Keratinocyte (primary cell): ENCODE measurements around the gene MINK1. TPM values are rescaled to one million over a fixed set of nuclear protein-coding genes. Genes with fewer than 3 reads are reported as not detected.

Source experiments
- DNase-seq: peaks from one replicate; pipeline ENCODE4 v3.0.0-alpha.2; 2011; ENCODE audit warnings: low read depth, missing footprints, low spot score
- FAIRE-seq: peaks from 2 replicates; lab custom pipeline; 2011; peaks lifted over from hg19 to GRCh38; lab: Jason Lieb, UNC
- H2AFZ ChIP-seq: 2 replicates; pipeline ENCODE4 v1.6.0; 2012; ENCODE audit warnings: low read length, control low read depth, inconsistent platforms; ENCODE audit not compliant: control insufficient read depth
- H3K27ac ChIP-seq: 2 replicates; pipeline ENCODE4 v1.5.1; 2011; ENCODE audit warnings: low read length; ENCODE audit not compliant: control insufficient read depth, insufficient read depth
- H3K27me3 ChIP-seq: 3 replicates; pipeline ENCODE4 v1.6.0; 2011; ENCODE audit warnings: low read length; ENCODE audit not compliant: control insufficient read depth, insufficient read depth; ENCODE audit errors: extremely low read depth
- H3K36me3 ChIP-seq, 2 experiments: 2 replicates in 1 of 2; 3 replicates in 1 of 2; pipeline ENCODE4 v1.5.1; 2011; ENCODE audit warnings: low read length in 2 of 2, mild to moderate bottlenecking in 1 of 2; ENCODE audit not compliant: control insufficient read depth in 2 of 2, insufficient read depth in 2 of 2; ENCODE audit errors: extremely low read depth in 1 of 2
- H3K4me1 ChIP-seq: 3 replicates; pipeline ENCODE4 v1.5.1; 2011; ENCODE audit warnings: low read length; ENCODE audit not compliant: control insufficient read depth, insufficient read depth; ENCODE audit errors: extremely low read depth
- H3K4me2 ChIP-seq: 3 replicates; pipeline ENCODE4 v1.6.0; 2011; ENCODE audit warnings: low read depth, low read length; ENCODE audit not compliant: control insufficient read depth, insufficient read depth; ENCODE audit errors: extremely low read depth
- H3K4me3 ChIP-seq, 3 experiments: fragments of 200-600 bp in 1 of 3; sonication (generic) in 1 of 3; 2 replicates in 2 of 3; 3 replicates in 1 of 3; pipeline ENCODE4 v1.5.1; 2011 to 2016; ENCODE audit warnings: low read length in 3 of 3, mild to moderate bottlenecking in 3 of 3, control low read depth in 2 of 3, inconsistent platforms in 1 of 3, low read depth in 1 of 3, mixed read lengths in 1 of 3, mixed run types in 1 of 3, moderate library complexity in 1 of 3; ENCODE audit not compliant: control insufficient read depth in 2 of 3, insufficient read depth in 2 of 3; ENCODE audit errors: extremely low read depth in 1 of 3
- H3K79me2 ChIP-seq: 2 replicates; pipeline ENCODE4 v1.6.0; 2012; ENCODE audit warnings: low read length; ENCODE audit not compliant: control insufficient read depth, insufficient read depth
- H3K9ac ChIP-seq: 3 replicates; pipeline ENCODE4 v1.6.0; 2011; ENCODE audit warnings: low read length; ENCODE audit not compliant: control insufficient read depth, insufficient read depth; ENCODE audit errors: extremely low read depth
- H3K9me1 ChIP-seq: 3 replicates; pipeline ENCODE4 v1.6.0; 2011; ENCODE audit warnings: low read length; ENCODE audit not compliant: control insufficient read depth, insufficient read depth; ENCODE audit errors: extremely low read depth
- H3K9me3 ChIP-seq: 2 replicates; pipeline ENCODE4 v1.5.1; 2012; ENCODE audit warnings: low read depth, low read length; ENCODE audit not compliant: control insufficient read depth
- H4K20me1 ChIP-seq: 3 replicates; pipeline ENCODE4 v1.6.0; 2011; ENCODE audit warnings: low read length; ENCODE audit not compliant: control insufficient read depth, insufficient read depth; ENCODE audit errors: extremely low read depth
- CTCF ChIP-seq, 3 experiments: IDR thresholded peaks in 1 of 3; conservative IDR thresholded peaks in 1 of 3; optimal IDR thresholded peaks in 1 of 3; 2 replicates in 2 of 3; 3 replicates in 1 of 3; pipeline versions ENCODE3 to v1.5.1; 2011; ENCODE audit warnings: low read length in 3 of 3, mild to moderate bottlenecking in 3 of 3, moderate library complexity in 2 of 3, control low read depth in 1 of 3, inconsistent platforms in 1 of 3; ENCODE audit not compliant: insufficient read depth in 2 of 3; ENCODE audit errors: extremely low read depth in 1 of 3
- EZH2 ChIP-seq: IDR thresholded peaks from one replicate; pipeline ENCODE4 v1.6.1; 2012; ENCODE audit warnings: inconsistent platforms, mild to moderate bottlenecking, low read length, moderate library complexity
- dilution Hi-C: fragments of 300-500 bp; cut with MboI; formaldehyde crosslinking; loops from one replicate; pipeline ENCODE4 v1.7.0; 2020; ENCODE audit warnings: low sequenced_read_pairs; ENCODE audit not compliant: extremely low pct_ligation_motif_present
- polyA plus RNA-seq, 5 experiments: library from polyadenylated mRNA; depleted of rRNA in 3 of 5; stranded (reverse) in 3 of 5; stranded (forward) in 1 of 5; unstranded in 1 of 5; fragments of >200 nt; gene quantifications; 1 replicate in 1 of 5; 2 replicates in 3 of 5; 3 replicates in 1 of 5; pipeline versions ENCODE4 v1.2.1 to v1.2.3, GENCODE V29; 2011 to 2012; ENCODE audit warnings: missing spikeins in 2 of 5, low read depth in 1 of 5, low replicate concordance in 1 of 5

Gene MINK1
- polyA plus RNA-seq, 1 donor (not counting 4 experiments of a cell fraction or from before 2014, with no cell fraction given): 82.8 TPM

- peaks cover 25% of the 10 kb centered on the region for H3K4me1 ChIP-seq
- peak overlapping the region; percentile 90 for H3K4me2 ChIP-seq
- dilution Hi-C loops: no loop called here
- no peaks in the 10 kb centered on the region for H3K36me3 ChIP-seq
- peaks cover 11% of the 10 kb centered on the region for H3K27me3 ChIP-seq
- no peaks in the 10 kb centered on the region for H4K20me1 ChIP-seq
- FAIRE-seq (no peak), DNase-seq (no peak)
- peak overlapping the region; percentile 74 for H2AFZ ChIP-seq
- H3K79me2 ChIP-seq: peaks cover 6% of the 10 kb centered on the region
- TF ChIP-seq CTCF (optimal IDR thresholded peaks at IDR 0.05 in 1 of 3, IDR thresholded peaks at IDR 0.05 in 1 of 3, conservative IDR thresholded peaks at IDR 0.05 in 1 of 3; ENCODE audit: extremely low read depth in 1 of 3, insufficient read depth in 2 of 3, low read length in 3 of 3) (no peak), EZH2 (no peak)
- H3K9me3 ChIP-seq: no peaks in the 10 kb centered on the region
- H3K27ac ChIP-seq: peak overlapping the region; percentile 75
- H3K9me1 ChIP-seq: no peaks in the 10 kb centered on the region
- H3K4me3 ChIP-seq: peak overlapping the region; percentile 57 to 82 (median 68)
- H3K9ac ChIP-seq: peak overlapping the region; percentile 79
These were observed 43.5 kb upstream of the MINK1 start for GRCh38 chr17:4789701-4789950.

- FAIRE-seq: peak; percentile 75
These were observed 43.0 kb upstream of the MINK1 start for GRCh38 chr17:4789951-4790704.

More at GRCh38 chr17:4789951-4790704, 43.0 kb upstream of the MINK1 start:
- Histone ChIP-seq H3K4me3 (peak overlapping the region; percentile 57 to 82 (median 68)), H3K9ac (peak overlapping the region; percentile 79), H3K4me2 (peak overlapping the region; percentile 90), H4K20me1 (no peaks in the 10 kb centered on the region), H3K36me3 (no peaks in the 10 kb centered on the region), H2AFZ (peak overlapping the region; percentile 74), H3K27me3 (peaks cover 10% of the 10 kb centered on the region), H3K9me3 (no peaks in the 10 kb centered on the region), H3K79me2 (peaks cover 6% of the 10 kb centered on the region), H3K4me1 (peaks cover 25% of the 10 kb centered on the region), H3K9me1 (no peaks in the 10 kb centered on the region), H3K27ac (peak overlapping the region; percentile 75)
- dilution Hi-C loops: no loop called here
- peak; percentile 77 for DNase-seq
- TF ChIP-seq CTCF (optimal IDR thresholded peaks at IDR 0.05 in 1 of 3, IDR thresholded peaks at IDR 0.05 in 1 of 3, conservative IDR thresholded peaks at IDR 0.05 in 1 of 3; ENCODE audit: extremely low read depth in 1 of 3, insufficient read depth in 2 of 3, low read length in 3 of 3) (peak; percentile 52 to 89 (median 82)), EZH2 (no peak)
